Hematopoietic multipotent progenitor cell treated with erythropoietin and hydrocortisone succinate and interleukin-3 and kit ligand, for 4 days (in vitro differentiated cells): ENCODE measurements around the gene MMD2.
A peak's percentile ranks its signal among the peaks of the same experiment; 100 is the strongest.
"Not testable (repeated sequence)": the region's sequence is repeated elsewhere in the genome, so short reads cannot be mapped to it uniquely, and the experiment has no call there.

ENCODE experiments used
- DNase-seq: peaks from one replicate; pipeline ENCODE4 v3.0.0-alpha.2; 2015

The MMD2 gene, protein sequence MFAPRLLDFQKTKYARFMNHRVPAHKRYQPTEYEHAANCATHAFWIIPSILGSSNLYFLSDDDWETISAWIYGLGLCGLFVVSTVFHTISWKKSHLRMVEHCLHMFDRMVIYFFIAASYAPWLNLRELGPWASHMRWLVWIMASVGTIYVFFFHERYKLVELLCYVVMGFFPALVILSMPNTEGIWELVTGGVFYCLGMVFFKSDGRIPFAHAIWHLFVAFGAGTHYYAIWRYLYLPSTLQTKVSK

DNA sequence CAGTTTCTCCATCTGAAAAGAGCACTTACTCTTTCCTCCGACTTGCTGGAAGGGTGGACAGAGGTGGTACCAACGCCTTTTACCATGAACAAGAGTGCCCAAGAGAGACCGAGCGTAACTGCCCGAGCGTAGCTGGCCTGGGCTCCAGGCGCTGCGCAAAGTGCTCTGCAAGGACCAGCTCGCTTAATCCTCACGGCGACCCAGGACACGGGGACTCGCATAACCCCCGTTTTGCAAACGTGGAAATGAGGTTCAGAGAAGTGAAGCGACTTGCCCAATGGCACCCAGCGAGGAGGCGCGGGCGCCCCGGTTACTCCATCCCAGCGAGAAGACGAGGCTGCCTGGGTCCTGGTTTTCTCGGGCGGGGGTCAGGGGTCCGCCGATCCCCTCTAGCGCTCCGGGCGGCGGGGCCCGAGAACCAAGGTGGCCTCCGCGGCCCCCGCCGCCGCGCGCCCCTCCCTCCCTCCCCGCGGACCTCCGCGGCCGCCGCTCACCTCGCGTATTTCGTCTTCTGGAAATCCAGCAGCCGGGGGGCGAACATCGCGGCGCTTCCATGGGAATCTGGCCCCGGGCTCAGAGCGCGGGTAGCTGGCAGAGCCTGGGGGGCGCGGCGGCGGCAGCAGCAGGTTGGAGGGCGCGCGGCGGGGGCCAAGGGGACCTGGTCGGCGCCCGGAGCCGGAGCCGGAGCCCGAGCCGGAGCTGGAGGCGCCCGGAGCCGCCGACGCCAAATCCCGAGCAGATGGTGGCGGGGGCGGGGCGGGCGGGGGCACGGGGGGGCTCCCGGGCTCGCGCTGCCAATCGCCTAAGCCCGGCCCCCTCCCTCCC is at the start of gene MMD2:
TSS of gene MMD2 (minus strand) at position 711 of the 825 bp plus-strand sequence. CDS start at position 541, 170 bp downstream.
- DNase-seq, result no peak

DNA sequence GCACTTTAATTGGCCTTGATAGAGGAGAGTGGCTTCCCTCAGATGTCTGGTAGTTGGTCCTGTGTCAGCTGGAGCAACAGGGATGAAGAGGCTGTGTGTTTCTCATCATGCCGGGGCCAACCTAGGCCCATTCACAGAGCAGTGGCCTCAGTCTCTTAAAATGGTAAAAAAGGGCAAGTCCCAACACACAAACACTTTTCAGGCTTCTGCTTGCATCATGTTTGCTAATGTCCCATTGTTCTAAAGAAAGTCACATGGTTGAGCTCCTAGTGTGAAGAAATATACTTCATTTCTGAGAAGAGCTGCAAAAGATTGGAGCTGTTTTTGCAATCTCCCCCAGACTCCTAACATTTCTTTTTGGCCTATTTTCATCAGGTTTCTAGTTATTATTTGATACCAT is 46.1 kb upstream of the MMD2 start:
- no peak for DNase-seq

DNA sequence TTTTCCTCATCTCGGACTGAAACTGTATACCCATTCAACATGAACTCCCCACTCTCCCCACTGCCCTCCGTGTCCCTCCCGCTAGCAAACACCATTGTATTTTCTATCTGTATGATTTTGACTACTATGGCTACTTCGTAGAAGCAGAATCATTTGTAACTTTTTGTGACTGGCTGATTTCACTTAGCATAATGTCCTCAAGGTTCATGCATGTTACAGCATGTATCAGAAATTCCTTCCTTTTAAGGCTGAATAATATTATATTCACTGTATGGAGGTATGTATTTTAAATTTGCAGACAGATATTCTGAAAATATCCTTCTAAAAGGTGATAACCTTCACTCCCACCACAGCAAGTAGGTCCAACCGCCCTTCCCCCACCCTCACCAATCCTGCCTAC is 42.9 kb upstream of the MMD2 start:
- DNase-seq, result no peak

DNA sequence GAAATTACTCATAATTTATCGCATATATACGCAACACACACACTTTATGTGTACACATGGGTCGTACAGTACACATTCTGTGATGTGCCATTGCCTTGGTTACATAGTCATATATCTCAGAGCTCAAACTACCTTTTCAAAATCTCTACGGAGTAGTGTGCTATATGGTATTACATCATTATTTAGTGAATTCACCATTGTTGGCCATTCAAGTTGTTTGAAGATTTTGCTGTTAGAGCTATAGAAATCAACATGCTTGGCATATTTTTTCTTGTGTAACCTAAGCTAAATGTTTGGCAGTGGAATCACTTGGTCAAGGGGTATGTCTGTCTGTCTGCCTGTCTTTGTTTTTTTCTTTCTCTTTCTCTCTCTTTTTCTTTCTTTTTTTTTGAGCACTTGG is 42.0 kb upstream of the MMD2 start:
- DNase-seq, result no peak

DNA sequence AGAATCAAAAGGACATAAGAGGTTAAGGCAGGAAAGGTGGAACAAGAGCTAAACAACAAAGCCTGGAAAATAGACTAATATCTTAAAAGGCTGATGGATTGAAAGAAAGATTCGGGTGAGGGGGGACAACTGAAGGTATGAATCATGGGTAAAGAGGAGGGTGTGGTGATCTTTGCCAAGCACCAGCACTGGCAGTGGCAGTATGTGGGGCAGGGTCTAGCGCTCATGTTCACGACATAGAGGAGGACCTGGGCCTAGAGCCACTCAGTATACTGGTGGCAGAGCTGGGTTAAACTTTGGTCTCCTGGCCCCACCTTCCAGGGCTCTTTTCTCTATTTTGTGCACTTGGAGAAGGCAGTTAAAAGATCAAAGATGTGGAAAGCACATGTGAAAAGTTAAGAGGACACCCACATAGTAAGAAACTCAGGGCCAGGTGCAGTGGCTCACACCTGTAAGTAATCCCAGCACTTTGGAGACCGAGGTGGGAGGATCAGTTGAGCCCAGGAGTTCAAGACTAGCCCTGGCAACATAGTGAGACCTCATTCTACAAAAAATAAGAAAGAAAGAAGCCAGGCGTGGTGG is 40.5 kb upstream of the MMD2 start:
- no peak for DNase-seq

DNA sequence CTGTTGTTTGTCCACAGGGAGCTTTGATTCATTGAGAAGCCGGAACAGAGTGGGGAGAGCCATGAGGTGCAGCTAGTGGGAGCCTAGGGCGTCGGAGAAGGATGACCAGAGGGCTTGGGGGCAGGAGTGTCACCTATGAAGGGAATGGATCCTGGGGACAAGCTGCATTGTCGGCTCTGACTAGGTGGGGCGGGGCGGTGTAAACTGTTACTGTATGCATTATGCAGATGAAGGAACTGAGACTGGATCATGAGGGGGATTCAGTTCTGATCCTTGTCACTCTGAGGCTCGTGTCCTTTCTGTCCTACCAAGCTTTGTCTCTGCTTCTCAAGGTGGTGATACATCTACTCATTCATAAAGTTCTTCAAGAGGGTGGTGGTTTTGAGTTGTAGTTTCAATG is 39.9 kb upstream of the MMD2 start:
- DNase-seq, result no peak

DNA sequence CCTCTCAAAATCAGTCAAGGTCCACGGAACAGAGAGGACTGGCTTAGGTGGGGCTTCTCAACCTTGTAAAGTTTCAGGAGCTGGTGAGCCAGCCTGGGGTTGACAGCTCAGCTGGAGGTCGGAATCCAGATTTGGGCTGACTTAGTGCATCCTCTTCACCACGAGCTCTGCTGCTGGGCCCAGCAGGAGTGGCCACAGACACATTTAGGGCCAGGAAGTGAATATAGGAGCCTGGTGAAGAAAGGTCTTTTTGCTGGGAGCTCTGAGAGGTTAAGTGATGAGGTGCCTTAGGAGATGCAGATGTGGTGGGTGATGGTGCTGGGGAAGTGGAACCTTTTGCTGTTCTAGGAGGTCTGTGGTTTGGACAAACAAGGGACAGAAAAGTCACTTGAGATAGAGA is 39.3 kb upstream of the MMD2 start:
- no peak for DNase-seq

DNA sequence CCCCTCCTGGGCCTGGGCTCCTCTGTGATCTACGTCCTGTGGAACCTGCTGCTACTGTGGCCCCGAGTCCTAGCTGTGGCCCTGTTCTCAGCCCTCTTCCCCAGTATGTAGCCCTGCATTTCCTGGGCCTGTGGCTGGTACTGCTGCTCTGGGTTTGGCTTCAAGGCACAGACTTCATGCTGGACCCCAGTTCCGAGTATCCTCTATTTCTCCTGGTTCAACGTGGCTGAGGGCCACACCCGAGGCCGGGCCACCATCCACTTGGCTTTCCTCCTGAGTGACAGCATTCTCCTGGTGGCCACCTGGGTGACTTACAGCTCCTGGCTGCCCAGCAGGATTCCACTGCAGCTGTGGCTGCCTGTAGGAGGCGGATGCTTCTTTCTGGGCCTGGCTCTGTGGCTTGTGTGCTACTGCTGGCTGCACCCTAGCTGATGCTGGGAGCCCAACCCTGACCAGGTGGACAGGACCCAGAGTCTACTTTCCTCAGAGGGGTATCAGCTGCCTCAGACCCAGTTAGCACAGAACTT is 37.8 kb upstream of the MMD2 start:
- DNase-seq, result no peak

DNA sequence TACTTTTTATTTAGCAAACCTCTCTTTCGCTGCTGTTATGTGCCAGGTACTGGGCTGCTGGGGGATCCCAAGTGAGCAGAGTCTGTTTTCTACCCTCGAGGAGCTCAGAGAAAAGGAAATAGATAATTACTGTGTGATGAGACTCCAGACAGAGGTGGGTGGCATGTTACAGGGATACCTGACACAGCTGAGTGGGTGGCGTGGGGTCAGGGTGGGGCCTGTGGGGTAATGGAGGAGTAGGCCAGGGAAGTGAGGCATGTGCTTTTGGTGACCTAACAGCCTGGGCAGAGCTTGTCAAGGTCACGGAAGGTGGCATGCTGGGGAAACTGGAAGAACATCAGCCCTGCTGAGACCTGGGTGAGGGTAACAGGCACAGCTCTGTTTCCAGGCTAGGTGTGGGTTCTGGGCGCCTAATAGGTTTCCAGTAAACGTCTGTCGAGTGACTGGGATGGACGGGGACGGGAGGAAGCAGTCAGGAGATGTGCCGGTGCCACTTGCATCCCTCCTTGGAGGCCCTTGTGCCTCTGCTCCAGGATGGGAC is 36.5 kb upstream of the MMD2 start:
- no peak for DNase-seq

DNA sequence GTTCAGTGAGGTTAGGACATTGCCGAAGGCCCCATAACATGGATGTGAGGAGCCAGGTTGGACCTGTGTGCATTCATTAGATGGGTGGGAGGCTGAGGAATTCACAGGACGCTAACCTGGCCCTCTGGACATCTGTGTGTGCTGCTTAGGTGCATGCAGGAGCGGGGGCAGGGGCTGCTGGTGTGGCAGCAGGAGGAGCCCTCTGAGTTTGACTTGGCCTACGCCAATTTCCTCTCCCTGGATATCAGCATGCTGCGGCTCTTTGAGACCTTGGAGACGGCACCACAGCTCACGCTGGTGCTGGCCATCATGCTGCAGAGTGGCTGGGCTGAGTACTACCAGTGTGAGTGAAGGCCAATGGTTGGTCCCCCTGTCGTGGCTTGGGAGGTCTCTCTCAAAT is 34.5 kb upstream of the MMD2 start:
- no peak for DNase-seq

DNA sequence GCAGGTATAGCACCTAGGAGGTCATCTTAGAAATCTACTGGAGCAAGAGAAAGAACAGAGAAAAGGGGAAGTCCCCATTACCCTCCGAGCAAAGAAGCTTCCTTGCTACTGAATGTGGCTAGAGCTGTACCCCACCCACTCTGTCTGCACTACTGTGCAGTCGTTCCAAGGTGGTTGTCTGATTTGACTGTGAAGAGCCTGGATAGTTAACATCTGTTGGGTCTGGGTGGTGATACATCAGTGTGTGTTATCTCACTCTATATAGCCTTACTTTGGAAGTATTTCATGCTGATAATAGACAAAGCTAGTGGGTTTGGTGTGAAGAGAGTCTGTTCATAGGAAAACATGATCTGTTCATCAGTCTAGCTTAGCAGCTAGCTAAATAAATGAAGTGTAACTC is 23.8 kb upstream of the MMD2 start:
- DNase-seq, result peak; percentile 79

DNA sequence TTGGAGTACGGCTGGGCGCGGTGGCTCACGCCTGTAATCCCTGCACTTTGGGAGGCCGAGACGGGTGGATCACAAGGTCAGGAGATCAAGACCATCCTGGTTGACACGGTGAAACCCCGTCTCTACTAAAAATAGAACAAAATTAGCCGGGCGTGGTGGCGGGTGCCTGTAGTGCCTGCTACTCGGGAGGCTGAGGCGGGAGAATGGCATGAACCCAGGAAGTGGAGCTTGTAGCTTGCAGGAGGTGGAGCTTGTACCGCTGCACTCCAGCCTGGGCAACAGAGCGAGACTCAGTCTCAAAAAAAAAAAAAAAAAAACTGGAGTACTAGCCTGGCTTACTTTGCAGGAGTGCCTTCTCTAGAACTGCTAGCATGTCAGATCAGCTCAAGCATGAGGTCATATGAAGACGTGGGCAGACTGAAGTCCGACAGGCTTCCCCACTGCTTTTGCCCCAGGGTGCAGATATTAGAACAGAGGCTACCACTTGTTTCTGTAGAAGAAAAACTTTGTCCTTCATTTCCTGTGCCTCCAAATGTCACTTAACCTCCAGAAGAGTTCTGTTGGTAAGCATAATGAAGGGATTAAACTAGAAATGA is 22.4 kb upstream of the MMD2 start:
- not testable (repeated sequence) for DNase-seq

DNA sequence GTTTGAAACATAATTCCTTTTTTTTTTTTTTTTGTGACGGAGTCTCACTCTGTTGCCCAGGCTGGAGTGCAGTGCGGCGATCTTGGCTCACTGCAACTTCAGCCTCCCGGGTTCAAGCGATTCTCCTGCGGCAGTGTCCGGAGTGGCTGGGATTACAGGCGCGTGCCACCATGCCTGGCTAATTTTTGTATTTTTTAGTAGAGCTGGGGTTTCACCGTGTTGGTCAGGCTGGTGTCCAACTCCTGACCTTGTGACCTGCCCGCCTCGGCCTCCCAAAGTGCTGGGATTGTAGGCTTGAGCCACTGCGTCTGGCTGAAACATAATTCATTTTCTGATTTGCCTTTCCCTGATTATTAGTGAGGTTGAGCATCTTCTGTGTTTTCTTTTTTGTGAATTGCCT is 16.6 kb upstream of the MMD2 start:
- not testable (repeated sequence) for DNase-seq

DNA sequence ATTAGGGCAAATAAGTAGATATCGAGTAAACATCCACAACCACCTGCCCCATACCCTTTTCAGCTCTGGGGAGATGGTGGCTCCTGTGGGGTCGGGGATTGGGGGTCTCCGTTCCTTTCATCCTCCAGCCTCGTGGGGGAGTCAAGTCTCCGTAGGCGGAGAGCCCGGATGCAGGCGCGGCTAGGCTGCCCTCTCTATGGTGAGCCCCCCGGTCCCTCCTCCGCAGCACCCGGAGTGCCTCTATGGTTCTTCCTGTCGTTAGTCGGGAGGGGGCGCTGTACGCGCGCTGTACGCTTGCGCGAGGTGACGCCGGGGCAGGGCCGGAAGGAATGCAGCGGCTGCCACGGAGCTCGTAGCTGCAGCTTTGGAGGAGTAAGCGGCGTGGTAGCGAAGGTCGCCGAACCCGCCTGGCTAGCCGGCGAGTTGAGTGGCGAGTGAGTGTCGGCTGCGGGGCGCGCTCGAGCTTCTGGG is 14.8 kb upstream of the MMD2 start:
- peak; percentile 97 for DNase-seq

DNA sequence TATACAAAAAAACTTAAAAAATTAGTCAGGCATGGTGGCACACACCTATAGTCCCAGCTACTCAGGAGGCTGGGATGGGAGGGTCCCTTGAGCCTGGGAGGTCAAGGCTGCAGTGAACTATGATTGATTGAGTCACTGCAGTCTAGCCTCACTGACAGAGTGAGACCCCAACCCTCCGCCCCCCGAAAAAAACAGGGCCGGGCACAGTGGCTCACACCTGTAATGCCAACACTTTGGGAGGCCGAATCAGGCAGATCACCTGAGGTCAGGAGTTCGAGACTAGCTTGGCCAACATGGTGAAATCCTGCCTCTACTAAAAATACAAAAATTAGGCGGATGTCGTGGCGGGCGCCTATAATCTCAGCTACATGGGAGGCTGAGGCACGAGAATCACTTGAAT is 13.5 kb upstream of the MMD2 start:
- DNase-seq, result not testable (repeated sequence)

DNA sequence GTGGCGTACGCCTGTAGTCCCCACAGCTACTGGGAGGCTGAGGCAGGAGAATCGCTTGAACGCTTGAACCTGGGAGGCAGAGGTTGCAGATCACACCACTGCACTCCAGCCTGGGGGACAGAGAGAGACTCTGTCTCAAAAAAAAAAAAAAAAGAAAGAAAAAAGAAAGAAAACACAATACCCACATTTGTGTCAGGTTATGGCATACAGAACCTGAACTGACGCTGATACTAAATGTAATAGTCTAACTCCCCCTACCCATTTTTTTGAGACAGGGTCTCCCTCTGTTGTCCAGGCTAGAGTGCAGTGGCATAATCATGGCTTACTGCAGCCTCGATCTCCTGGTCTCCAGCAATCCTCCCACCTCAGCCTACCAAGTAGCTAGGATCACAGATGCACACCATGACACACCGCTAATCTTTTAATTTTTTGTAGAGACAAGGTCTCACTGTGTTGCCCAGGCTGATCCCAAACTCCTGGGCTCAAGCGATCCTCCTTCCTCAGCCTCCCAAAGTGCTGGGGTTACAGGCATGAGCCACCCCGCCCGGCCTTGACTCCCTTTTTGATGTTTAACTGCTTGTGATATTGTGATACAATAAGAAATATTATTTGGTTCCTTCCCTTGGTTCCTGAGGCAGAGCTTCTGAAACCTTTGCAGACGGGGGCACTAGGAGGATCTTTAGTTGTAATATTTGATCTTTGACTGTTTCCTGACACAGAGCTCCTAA is 6.5 kb upstream of the MMD2 start:
- DNase-seq, result no peak

DNA sequence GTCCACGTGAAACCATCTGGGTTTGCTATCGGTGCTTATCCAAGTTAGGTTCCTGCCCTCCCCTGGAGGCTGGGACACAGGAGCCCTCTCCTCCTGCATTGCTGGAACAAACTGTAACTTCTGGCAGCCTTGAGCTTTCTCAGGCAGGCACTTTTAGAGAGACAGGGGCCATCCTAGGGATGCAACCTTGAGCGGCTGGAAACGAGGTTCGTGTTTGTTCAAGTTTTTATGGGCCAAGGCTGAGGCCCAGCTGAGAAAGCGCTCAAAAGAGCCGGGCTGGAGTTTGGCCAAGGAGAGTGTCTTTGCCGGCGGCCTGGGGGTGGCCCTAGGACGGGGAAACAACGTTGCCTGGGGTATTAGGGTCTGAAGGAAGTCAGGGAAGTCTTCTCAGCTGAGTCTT is 5.5 kb upstream of the MMD2 start:
- DNase-seq, result no peak

DNA sequence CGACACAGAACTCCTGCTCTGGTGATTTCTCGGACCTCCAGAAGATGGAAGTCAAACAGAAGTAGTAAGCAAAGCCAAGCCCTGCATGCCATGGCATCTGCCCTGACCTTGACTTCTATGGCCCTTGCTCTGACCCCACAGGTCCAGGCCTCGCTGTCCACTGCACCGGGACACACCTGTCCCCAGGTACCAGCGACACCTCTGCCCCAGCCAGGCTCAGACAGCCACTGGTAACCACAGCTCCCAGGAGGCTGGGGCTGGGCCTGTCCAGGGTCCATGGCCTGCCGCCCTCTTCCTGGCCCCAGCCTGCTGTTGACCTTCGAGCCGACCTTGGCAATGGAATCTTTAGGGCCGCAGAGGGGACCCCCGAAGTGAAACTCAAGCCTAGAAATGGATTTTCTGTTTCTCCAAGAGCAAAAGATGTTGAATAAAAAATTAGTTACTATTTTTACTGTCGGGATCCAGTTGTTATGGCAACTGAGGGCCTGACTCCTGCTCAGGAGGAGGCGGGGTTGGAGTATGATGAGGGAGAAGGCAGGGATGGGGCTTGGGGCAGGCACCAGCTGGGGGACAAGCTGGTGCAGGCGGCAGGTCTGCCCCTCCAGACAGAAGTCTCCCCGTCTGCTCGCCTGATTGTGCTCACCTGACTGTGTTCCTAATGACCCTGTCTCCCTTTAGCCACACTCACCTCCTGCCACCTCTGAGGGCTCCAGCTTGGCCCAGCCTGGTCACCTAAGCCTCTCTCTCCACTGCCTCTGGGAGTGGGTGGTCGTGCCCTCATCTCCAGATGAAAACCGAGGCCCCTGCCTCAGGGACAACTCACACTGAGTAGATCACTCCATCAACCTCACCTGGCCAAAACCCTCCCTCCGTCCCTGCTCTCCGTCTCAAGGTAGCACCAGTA is 4.1 kb upstream of the MMD2 start:
- no peak for DNase-seq

DNA sequence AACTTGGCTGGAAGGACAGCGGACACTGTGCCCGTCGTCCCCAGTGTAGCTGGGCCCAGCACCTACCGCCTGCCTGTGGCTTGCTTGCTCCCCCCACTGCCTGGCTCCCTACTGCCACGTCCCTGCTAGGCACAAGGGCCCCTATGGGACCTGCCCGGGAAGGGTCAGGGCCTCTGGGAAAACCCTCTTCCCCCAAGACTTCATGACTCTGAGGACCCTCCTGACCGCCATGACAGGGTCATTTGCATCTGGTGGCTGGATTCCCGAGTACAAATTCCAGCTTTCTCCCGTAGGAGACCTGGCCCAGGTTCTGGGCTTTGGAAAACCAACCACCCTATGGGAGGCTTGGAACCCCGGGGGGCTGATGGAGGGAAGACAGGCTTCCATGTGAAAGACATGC is 1.4 kb upstream of the MMD2 start:
- peak; percentile 32 for DNase-seq

DNA sequence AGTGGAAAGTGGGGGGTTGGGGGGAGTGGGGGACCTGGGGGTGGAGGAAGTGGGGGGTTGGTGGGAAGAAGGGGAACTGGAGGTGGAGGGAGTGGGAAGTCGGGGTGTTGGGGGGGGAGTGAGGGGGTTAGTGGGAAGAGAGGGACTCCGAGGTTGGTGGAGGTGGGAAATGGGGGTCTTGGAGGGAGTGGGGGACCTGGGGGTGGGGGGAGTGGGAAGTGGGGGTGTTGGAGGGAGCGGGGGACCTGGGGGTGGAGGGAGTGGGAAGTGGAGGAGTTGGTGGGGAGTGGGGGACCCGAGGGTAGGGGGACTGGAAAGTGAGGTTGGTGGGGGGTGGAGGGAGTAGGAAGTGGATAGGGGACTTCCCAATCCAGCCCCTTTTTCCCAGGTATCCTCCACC is 906 bp upstream of the MMD2 start:
- DNase-seq, result no peak

DNA sequence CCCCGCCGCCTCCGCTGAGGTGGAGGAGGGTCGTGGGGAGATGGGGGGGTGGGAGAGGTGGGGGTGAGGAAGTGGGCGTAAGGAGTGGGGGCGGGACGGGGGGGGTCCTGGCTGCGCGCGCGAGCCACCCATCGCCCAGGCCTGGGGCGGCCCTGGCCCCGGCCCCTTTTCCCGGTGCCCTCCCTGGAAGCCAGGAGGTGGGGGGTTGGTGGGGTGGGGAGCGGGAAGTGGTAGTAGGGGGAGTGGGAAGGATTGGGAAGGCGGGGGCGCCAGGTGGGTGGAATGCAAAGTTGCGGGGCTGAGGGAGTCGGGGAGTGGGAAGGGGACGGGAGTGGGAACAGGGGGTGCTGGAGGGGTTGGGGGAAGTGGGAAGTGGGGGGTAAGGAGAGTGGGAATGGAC is 319 bp upstream of the MMD2 start:
- DNase-seq, result no peak
